ENCODE results near the gene PITHD1.

Gene PITHD1

GRCh38 chr1:23809751-23810171 is 31.5 kb downstream of the PITHD1 start:
- H3K27ac ChIP-seq: peak overlapping the region; percentile 10; the same call in 1 of the 2 replicates
- peak; percentile 85 for TF ChIP-seq CTCF (conservative IDR thresholded peaks at IDR 0.05)

- H3K27ac ChIP-seq: no peak overlapping the region
- peak; percentile 47 for TF ChIP-seq CTCF (conservative IDR thresholded peaks at IDR 0.05)
Observed at GRCh38 chr1:23810818-23811540, 32.8 kb downstream of the PITHD1 start.

- no peak for TF ChIP-seq CTCF (conservative IDR thresholded peaks at IDR 0.05)
- H3K27ac ChIP-seq: no peak overlapping the region
Observed at GRCh38 chr1:23814016-23814415, 35.8 kb downstream of the PITHD1 start.

- TF ChIP-seq CTCF (conservative IDR thresholded peaks at IDR 0.05): no peak
- H3K27ac ChIP-seq: no peak overlapping the region
Observed at GRCh38 chr1:23816361-23816760, 38.1 kb downstream of the PITHD1 start.

- H3K27ac ChIP-seq: no peak overlapping the region
- TF ChIP-seq CTCF (conservative IDR thresholded peaks at IDR 0.05): no peak
Observed at GRCh38 chr1:23816906-23817305, 38.7 kb downstream of the PITHD1 start.

- no peak for TF ChIP-seq CTCF (conservative IDR thresholded peaks at IDR 0.05)
Observed at GRCh38 chr1:23817633-23818032, 39.4 kb downstream of the PITHD1 start.

GRCh38 chr1:23823767-23824166 is 45.5 kb downstream of the PITHD1 start:
- TF ChIP-seq CTCF (conservative IDR thresholded peaks at IDR 0.05): no peak
- no peak overlapping the region for H3K27ac ChIP-seq

More at GRCh38 chr1:23817633-23818032, 39.4 kb downstream of the PITHD1 start:
- no peak overlapping the region for H3K27ac ChIP-seq

Data from VCaP (cell line).